Mucosa of descending colon (tissue), 3 donors: Measurements from ENCODE around the gene UBE2Q2. TPM values are rescaled to one million over a fixed set of nuclear protein-coding genes. Genes with fewer than 3 reads are reported as not detected.
"Not testable (repeated sequence)": the region's sequence is repeated elsewhere in the genome, so short reads cannot be mapped to it uniquely, and the experiment has no call there.

ENCODE experiments used
- ATAC-seq: fragments of 200-7000 bp; cut with Tn5 transposase; one replicate; pipeline ENCODE4 v1.9.1; 2020; ENCODE audit warnings: mild to moderate bottlenecking, moderate library complexity
- DNase-seq, 3 donors: peaks; one replicate each; pipeline ENCODE4 v3.0.0-alpha.2; 2020
- H3K36me3 ChIP-seq: fragments of 200-600 bp; one replicate; pipeline ENCODE4 v1.8.0; 2021; ENCODE audit warnings: low read depth, mild to moderate bottlenecking
- H3K4me1 ChIP-seq: fragments of 200-600 bp; one replicate; pipeline ENCODE4 v1.8.0; 2021; ENCODE audit warnings: low read depth, mild to moderate bottlenecking
- H3K4me3 ChIP-seq: fragments of 200-600 bp; one replicate; pipeline ENCODE4 v1.8.0; 2021; ENCODE audit warnings: mild to moderate bottlenecking
- H3K9me3 ChIP-seq: fragments of 200-600 bp; one replicate; pipeline ENCODE4 v1.8.0; 2021; ENCODE audit warnings: mild to moderate bottlenecking
- CTCF ChIP-seq: fragments of 200-600 bp; IDR thresholded peaks from one replicate; pipeline ENCODE4 v1.8.0; 2022; ENCODE audit warnings: antibody characterized with exemption, mild to moderate bottlenecking
- intact Hi-C, 2 donors: fragments of 100-400 bp; cut with DNase I in 1 of 2; cut with micrococcal nuclease in 1 of 2; formaldehyde crosslinking; loops; one replicate each; pipeline versions ENCODE4 v1.11.0 to v1.11.1; 2022; cut with DNase I, micrococcal nuclease
- total RNA-seq, 3 donors: library from RNA; stranded (reverse); fragmentation: NEBNext Ultra II Directional in 2 of 3; extraction: Animal tissue kit (Norgen Biotek cat#: 25700) in 2 of 3; gene quantifications; one replicate each; pipeline versions ENCODE4 v1.2.1 to v1.2.4, GENCODE V29; 2021 to 2023
- donor health status: DM: no; HTN: no; CAD: no; lungs with moderate emphysema.
- donor health status: DM: no; HTN: no; CAD: no.
- donor health status: DM: no; HTN: yes; CAD: no.

The UBE2Q2 gene
- total RNA-seq, 3 donors from 2014 or later = 18.2 to 50.3 (median 18.4) TPM

GRCh38 chr15:75857886-75858285 lies 14.6 kb downstream of the UBE2Q2 start:
- intact Hi-C loops = no loop called here

DNA sequence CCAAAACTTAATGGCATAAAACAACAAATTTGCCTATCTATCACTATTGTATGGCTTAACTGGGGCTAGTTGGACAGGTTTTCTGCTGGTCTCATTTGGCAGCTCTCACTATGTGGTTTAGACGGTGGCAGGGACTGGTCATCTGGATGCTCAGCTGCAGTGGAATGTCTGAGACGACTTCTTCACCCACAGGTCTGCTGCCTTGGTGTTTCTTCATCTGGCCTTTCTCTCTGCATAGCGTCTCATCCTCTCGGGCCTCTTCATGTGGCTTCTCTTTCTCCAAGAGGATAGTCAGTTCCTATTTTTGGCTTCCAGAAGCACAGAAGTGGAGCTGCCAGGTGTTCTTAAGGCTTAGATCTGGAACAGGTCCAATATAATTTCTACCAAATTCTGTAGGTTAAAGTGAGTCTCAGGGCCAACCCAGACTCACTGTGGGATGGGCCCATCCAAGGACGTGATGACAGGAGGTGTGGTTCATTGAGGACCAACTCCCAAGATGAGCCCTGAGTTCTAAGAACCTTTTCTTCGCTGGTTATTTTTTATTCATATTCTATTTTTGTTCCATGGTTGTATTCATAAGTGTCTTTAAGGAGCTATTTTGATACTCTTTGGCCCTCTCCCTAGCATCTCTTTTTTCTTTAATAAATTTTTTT lies 18.6 kb downstream of the UBE2Q2 start:
- TF ChIP-seq CTCF = no peak
- DNase-seq (no peak), ATAC-seq (no peak)
- H3K9me3 ChIP-seq = no peaks in the 10 kb centered on the region
- no peak overlapping the region for H3K4me3 ChIP-seq
- H3K36me3 ChIP-seq = no peaks in the 10 kb centered on the region
- intact Hi-C loops = no loop called here
- H3K4me1 ChIP-seq = no peaks in the 10 kb centered on the region

More at GRCh38 chr15:75857886-75858285, 14.6 kb downstream of the UBE2Q2 start:
- Histone ChIP-seq H3K9me3 (no peaks in the 10 kb centered on the region), H3K4me3 (no peak overlapping the region), H3K36me3 (no peaks in the 10 kb centered on the region), H3K4me1 (no peaks in the 10 kb centered on the region)
- DNase-seq (no peak), ATAC-seq (no peak)
- no peak for TF ChIP-seq CTCF

GRCh38 chr15:75862796-75863195 lies 19.5 kb downstream of the UBE2Q2 start:
- Histone ChIP-seq H3K36me3 (no peaks in the 10 kb centered on the region), H3K4me1 (no peaks in the 10 kb centered on the region), H3K9me3 (no peaks in the 10 kb centered on the region), H3K4me3 (no peak overlapping the region)
- ATAC-seq (no peak), DNase-seq (no peak)
- intact Hi-C loops = no loop called here
- TF ChIP-seq CTCF = no peak

- Histone ChIP-seq H3K4me1 (no peaks in the 10 kb centered on the region), H3K9me3 (no peaks in the 10 kb centered on the region), H3K4me3 (no peak overlapping the region), H3K36me3 (no peaks in the 10 kb centered on the region)
- TF ChIP-seq CTCF = no peak
- DNase-seq (no peak), ATAC-seq (no peak)
- intact Hi-C loops = no loop called here
Measured at GRCh38 chr15:75864213-75865059, 21.2 kb downstream of the UBE2Q2 start.

- H3K36me3 ChIP-seq, intact Hi-C loops, DNase-seq, H3K4me1 ChIP-seq, H3K4me3 ChIP-seq, H3K9me3 ChIP-seq, ATAC-seq: not testable (repeated sequence)
Measured at GRCh38 chr15:75866045-75866444, 22.8 kb downstream of the UBE2Q2 start.

GRCh38 chr15:75866916-75867315 lies 23.7 kb downstream of the UBE2Q2 start:
- Histone ChIP-seq H3K4me3 (no peak overlapping the region), H3K36me3 (no peaks in the 10 kb centered on the region), H3K9me3 (no peaks in the 10 kb centered on the region), H3K4me1 (no peaks in the 10 kb centered on the region)
- DNase-seq (no peak), ATAC-seq (no peak)
- intact Hi-C loops = no loop called here
- TF ChIP-seq CTCF = no peak
